DND-41 (cell line): ENCODE data around the gene ASPA.

Experiments
- ATAC-seq: fragments of 200-7000 bp; cut with Tn5 transposase; 3 replicates; pipeline ENCODE4 v1.9.1; 2021; ENCODE audit warnings: low read depth; ENCODE audit not compliant: insufficient read depth
- DNase-seq: peaks from one replicate; pipeline ENCODE4 v3.0.0-alpha.2; 2020
- H2AFZ ChIP-seq: 2 replicates; pipeline ENCODE4 v1.6.0; 2012; ENCODE audit warnings: low read depth, low read length
- H3K27ac ChIP-seq: 2 replicates; pipeline ENCODE4 v1.5.1; 2012; ENCODE audit warnings: low read length, inconsistent platforms
- H3K27me3 ChIP-seq: fragments of 200-600 bp; sonication (generic); 2 replicates; pipeline ENCODE4 v1.6.0; 2012; ENCODE audit warnings: low read length, mild to moderate bottlenecking, inconsistent platforms; ENCODE audit not compliant: insufficient read depth, poor library complexity
- H3K36me3 ChIP-seq: 2 replicates; pipeline ENCODE4 v1.5.1; 2012; ENCODE audit warnings: low read length, inconsistent platforms; ENCODE audit not compliant: insufficient read depth
- H3K4me1 ChIP-seq: 2 replicates; pipeline ENCODE4 v1.5.1; 2012; ENCODE audit warnings: mild to moderate bottlenecking, low read length; ENCODE audit not compliant: insufficient read depth
- H3K4me2 ChIP-seq: 2 replicates; pipeline ENCODE4 v1.6.0; 2012; ENCODE audit warnings: mild to moderate bottlenecking, moderate library complexity, low read length, inconsistent platforms; ENCODE audit not compliant: insufficient read depth
- H3K4me3 ChIP-seq, 2 experiments: fragments of 200-600 bp in 1 of 2; shearing (Covaris generic) in 1 of 2; 2 replicates each; pipeline ENCODE4 v1.5.1; 2012 to 2016; ENCODE audit warnings: inconsistent platforms in 2 of 2, low read length in 2 of 2, mild to moderate bottlenecking in 2 of 2, low read depth in 1 of 2, moderate library complexity in 1 of 2
- H3K79me2 ChIP-seq: 2 replicates; pipeline ENCODE4 v1.6.0; 2012; ENCODE audit warnings: low read length, inconsistent platforms; ENCODE audit not compliant: insufficient read depth
- H3K9ac ChIP-seq: 2 replicates; pipeline ENCODE4 v1.6.0; 2012; ENCODE audit warnings: low read depth, mild to moderate bottlenecking, inconsistent platforms, low read length, moderate library complexity
- H3K9me3 ChIP-seq: 2 replicates; pipeline ENCODE4 v1.5.1; 2012; ENCODE audit warnings: low read length, moderate library complexity, mild to moderate bottlenecking, inconsistent platforms; ENCODE audit not compliant: insufficient read depth, severe bottlenecking
- H4K20me1 ChIP-seq: 2 replicates; pipeline ENCODE4 v1.6.0; 2012; ENCODE audit warnings: low read length; ENCODE audit not compliant: insufficient read depth
- CTCF ChIP-seq: IDR thresholded peaks from 2 replicates; pipeline ENCODE4 v1.5.1; 2012; ENCODE audit warnings: borderline replicate concordance, low read length, moderate library complexity, mild to moderate bottlenecking; ENCODE audit not compliant: poor library complexity, severe bottlenecking; ENCODE audit errors: extremely low read depth
- EZH2 ChIP-seq: IDR thresholded peaks from 3 replicates; pipeline ENCODE4 v1.6.1; 2012; ENCODE audit warnings: borderline replicate concordance, low read depth, mild to moderate bottlenecking, moderate library complexity, low read length, inconsistent platforms; ENCODE audit not compliant: severe bottlenecking

Gene ASPA

GRCh38 chr17:3536716-3537115 is 60.9 kb downstream of the ASPA start:
- Histone ChIP-seq H3K4me2 (no peak overlapping the region), H3K79me2 (no peaks in the 10 kb centered on the region), H3K36me3 (no peaks in the 10 kb centered on the region), H3K9me3 (no peaks in the 10 kb centered on the region), H3K27ac (no peak overlapping the region), H3K27me3 (no peaks in the 10 kb centered on the region), H4K20me1 (no peaks in the 10 kb centered on the region; the same call in 1 of the 2 replicates), H2AFZ (no peak overlapping the region), H3K9ac (no peak overlapping the region), H3K4me1 (no peaks in the 10 kb centered on the region), H3K4me3 (no peak overlapping the region)
- ATAC-seq = no peak
- DNase-seq = no peak
- no peak for TF ChIP-seq CTCF
- TF ChIP-seq EZH2 = no peak

- H2AFZ ChIP-seq = no peak overlapping the region
- no peaks in the 10 kb centered on the region for H3K79me2 ChIP-seq
- H3K9ac ChIP-seq = no peak overlapping the region
- H3K4me3 ChIP-seq = no peak overlapping the region
- no peaks in the 10 kb centered on the region for H4K20me1 ChIP-seq
- no peak for TF ChIP-seq CTCF
- no peak for TF ChIP-seq EZH2
- no peaks in the 10 kb centered on the region for H3K4me1 ChIP-seq
- no peak overlapping the region for H3K4me2 ChIP-seq
- ATAC-seq (no peak), DNase-seq (peak; percentile 16)
- peaks cover 4% of the 10 kb centered on the region for H3K27me3 ChIP-seq
- no peaks in the 10 kb centered on the region for H3K36me3 ChIP-seq
- no peak overlapping the region for H3K27ac ChIP-seq
- no peaks in the 10 kb centered on the region for H3K9me3 ChIP-seq
Measured at GRCh38 chr17:3539881-3540540, 64.2 kb downstream of the ASPA start.

GRCh38 chr17:3542410-3543088 is 66.8 kb downstream of the ASPA start:
- Histone ChIP-seq H3K36me3 (no peaks in the 10 kb centered on the region), H3K9ac (no peak overlapping the region), H4K20me1 (no peaks in the 10 kb centered on the region), H3K9me3 (no peaks in the 10 kb centered on the region), H3K4me1 (no peaks in the 10 kb centered on the region), H3K27ac (no peak overlapping the region), H3K79me2 (no peaks in the 10 kb centered on the region), H3K4me2 (no peak overlapping the region), H3K4me3 (no peak overlapping the region), H2AFZ (no peak overlapping the region), H3K27me3 (peaks cover 4% of the 10 kb centered on the region)
- ATAC-seq (no peak), DNase-seq (no peak)
- TF ChIP-seq CTCF = no peak

GRCh38 chr17:3543453-3543852 is 67.7 kb downstream of the ASPA start:
- H3K27ac ChIP-seq = no peak overlapping the region
- no peaks in the 10 kb centered on the region for H3K79me2 ChIP-seq
- H3K9me3 ChIP-seq = no peaks in the 10 kb centered on the region
- H3K9ac ChIP-seq = no peak overlapping the region
- no peaks in the 10 kb centered on the region for H3K4me1 ChIP-seq
- no peak overlapping the region for H3K4me3 ChIP-seq
- DNase-seq = no peak
- ATAC-seq = no peak
- no peak overlapping the region for H2AFZ ChIP-seq
- TF ChIP-seq CTCF (no peak), EZH2 (no peak)
- no peaks in the 10 kb centered on the region for H4K20me1 ChIP-seq
- H3K27me3 ChIP-seq = peaks cover 4% of the 10 kb centered on the region
- no peaks in the 10 kb centered on the region for H3K36me3 ChIP-seq
- H3K4me2 ChIP-seq = no peak overlapping the region
